ENCODE results near the gene VWA5B1.

Gene VWA5B1

DNA sequence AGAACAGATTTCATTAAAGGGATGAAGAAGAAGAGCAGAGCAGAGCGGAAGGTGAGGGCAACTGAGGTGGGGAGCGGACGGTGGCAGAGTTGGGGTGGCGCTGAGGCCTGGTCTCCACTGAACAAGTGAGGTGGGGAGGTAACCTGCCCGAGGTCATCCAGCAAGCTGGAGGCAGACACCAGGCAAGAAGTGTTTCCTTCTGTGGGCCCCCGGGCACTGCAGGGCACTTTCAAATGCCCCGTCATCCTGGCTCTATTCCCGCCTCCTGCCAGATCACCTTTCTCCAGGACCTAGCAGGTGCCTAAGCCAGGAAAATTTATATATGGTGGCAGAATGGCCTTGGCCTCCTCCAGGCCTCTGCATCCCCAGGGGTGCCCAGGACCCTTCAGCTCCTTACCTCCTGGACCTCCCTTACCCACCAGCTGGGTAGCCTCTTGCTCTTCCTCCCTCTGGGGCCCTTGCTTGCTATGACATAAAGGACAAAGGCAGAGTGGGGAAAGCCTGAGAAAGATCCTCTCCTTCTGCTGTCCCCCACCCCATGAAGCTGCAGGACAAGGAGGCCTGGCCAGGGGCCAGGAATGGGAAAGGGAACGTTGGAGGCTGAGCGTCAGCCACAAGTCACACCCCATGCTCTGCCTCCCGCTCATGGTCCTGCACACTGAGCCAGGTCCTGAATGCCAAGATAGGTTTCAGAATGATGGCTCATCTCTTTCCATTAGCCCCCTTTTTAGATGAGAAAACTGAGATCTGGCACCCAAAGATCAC is 29.0 kb downstream of the VWA5B1 start:
- Histone ChIP-seq H3K27me3 (peaks cover 0 to 62% of the 10 kb centered on the region in 2 donors), H3K36me3 (no peaks in the 10 kb centered on the region), H3K9me3 (no peaks in the 10 kb centered on the region), H3K27ac (no peak overlapping the region), H3K4me3 (no peak overlapping the region), H3K4me1 (peaks cover 0 to 6% (median 0%) of the 10 kb centered on the region in 4 donors)
- intact Hi-C loops (cut with DNase I; ENCODE audit: low total_unique reads): no loop called here
- DNase-seq: no peak
- TF ChIP-seq, protein P1, sequence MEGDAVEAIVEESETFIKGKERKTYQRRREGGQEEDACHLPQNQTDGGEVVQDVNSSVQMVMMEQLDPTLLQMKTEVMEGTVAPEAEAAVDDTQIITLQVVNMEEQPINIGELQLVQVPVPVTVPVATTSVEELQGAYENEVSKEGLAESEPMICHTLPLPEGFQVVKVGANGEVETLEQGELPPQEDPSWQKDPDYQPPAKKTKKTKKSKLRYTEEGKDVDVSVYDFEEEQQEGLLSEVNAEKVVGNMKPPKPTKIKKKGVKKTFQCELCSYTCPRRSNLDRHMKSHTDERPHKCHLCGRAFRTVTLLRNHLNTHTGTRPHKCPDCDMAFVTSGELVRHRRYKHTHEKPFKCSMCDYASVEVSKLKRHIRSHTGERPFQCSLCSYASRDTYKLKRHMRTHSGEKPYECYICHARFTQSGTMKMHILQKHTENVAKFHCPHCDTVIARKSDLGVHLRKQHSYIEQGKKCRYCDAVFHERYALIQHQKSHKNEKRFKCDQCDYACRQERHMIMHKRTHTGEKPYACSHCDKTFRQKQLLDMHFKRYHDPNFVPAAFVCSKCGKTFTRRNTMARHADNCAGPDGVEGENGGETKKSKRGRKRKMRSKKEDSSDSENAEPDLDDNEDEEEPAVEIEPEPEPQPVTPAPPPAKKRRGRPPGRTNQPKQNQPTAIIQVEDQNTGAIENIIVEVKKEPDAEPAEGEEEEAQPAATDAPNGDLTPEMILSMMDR (IDR thresholded peaks at IDR 0.05): no peak

DNA sequence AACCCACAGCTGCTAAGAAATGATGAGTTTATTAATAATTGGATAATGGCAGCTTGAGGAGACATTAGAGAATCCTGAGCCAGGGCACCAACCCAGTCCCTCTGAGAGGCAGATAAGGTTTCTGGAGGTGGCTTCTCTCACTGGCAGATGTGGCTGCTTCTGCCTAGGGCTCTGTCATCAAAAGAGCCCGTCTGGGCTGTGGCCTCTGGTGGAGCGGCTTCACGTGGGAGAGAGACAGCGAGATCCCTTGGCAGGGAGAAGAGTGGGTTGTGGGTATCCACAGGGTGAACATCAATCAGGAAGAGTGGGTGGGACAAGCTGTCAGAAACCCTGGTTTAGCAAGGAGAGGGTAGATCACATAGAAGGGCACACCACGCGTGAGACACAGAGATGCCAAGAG is 30.0 kb downstream of the VWA5B1 start:
- no peaks in the 10 kb centered on the region for H3K9me3 ChIP-seq
- DNase-seq: no peak
- H3K27ac ChIP-seq: no peak overlapping the region
- TF ChIP-seq, protein P1 (IDR thresholded peaks at IDR 0.05): no peak
- intact Hi-C loops (cut with DNase I; ENCODE audit: low total_unique reads): no loop called here
- no peak overlapping the region for H3K4me3 ChIP-seq
- no peaks in the 10 kb centered on the region for H3K36me3 ChIP-seq
- H3K4me1 ChIP-seq: peaks cover 0 to 16% (median 0%) of the 10 kb centered on the region in 4 donors
- H3K27me3 ChIP-seq: peaks cover 0 to 55% of the 10 kb centered on the region in 2 donors

DNA sequence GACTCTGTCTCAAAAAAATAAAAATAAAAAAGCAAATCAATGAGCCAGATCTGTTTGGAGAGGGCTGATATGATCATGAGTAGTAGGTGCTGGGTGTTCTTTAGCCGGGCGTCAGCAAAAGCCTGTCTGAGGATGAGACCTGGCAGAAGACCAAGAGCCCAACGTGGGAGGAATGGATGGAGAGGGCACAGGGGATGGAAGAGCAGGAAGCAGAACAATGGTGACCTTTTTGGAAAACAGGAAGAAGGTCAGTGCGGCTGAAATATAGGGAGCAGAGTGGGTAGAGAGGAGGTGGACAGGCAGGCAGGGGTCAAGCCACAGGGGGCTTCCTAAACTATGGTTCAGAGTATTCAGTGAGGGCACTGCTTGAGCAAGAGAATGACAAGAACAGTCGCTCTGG is 30.9 kb downstream of the VWA5B1 start:
- Histone ChIP-seq H3K27ac (no peak overlapping the region), H3K9me3 (no peaks in the 10 kb centered on the region), H3K27me3 (peaks cover 0 to 49% of the 10 kb centered on the region in 2 donors), H3K4me1 (peaks cover 0 to 16% (median 0%) of the 10 kb centered on the region in 4 donors), H3K4me3 (no peak overlapping the region), H3K36me3 (no peaks in the 10 kb centered on the region)
- TF ChIP-seq, protein P1 (IDR thresholded peaks at IDR 0.05): no peak
- DNase-seq: no peak
- intact Hi-C loops (cut with DNase I; ENCODE audit: low total_unique reads): no loop called here

DNA sequence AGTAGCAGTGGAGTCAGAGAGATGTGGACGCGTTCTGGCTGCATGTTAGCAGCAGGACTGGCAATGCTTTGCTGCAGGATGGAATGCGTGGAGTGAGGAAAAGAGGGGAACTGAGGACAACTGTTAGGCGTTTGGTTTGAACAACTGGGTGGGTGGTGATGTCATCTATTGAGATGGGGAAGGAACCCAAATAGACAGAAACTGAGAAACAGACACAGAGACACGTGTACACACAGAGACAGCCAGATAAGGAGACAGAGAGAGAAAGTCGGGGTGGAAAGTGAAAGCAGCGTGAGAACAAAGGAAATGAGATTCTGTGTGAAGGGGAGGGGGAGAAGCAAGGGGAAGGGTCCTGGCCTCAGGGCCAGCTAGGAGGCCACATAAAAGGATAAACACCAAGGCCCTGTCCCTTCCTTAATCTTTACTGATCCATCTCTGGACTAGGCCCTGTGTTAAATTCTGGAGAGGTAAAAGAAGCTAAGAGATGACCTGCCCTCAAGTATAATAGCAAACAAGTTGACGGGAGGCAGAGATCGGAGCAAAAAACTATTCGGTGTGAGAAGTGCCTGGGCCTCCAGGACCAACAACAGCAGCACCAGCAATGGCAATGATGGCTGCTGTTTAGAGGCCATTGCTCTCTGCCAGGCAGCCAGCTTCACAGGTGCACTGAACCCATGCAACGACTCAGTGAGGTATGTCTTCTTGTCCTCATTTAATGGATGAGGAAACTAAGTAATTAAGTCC is 31.6 kb downstream of the VWA5B1 start:
- intact Hi-C loops (cut with DNase I; ENCODE audit: low total_unique reads): no loop called here
- Histone ChIP-seq H3K9me3 (no peaks in the 10 kb centered on the region), H3K27ac (no peak overlapping the region), H3K36me3 (no peaks in the 10 kb centered on the region), H3K27me3 (peaks cover 0 to 53% of the 10 kb centered on the region in 2 donors), H3K4me3 (no peak overlapping the region), H3K4me1 (peaks cover 0 to 16% (median 0%) of the 10 kb centered on the region in 4 donors)
- no peak for DNase-seq
- TF ChIP-seq, protein P1 (IDR thresholded peaks at IDR 0.05): no peak

DNA sequence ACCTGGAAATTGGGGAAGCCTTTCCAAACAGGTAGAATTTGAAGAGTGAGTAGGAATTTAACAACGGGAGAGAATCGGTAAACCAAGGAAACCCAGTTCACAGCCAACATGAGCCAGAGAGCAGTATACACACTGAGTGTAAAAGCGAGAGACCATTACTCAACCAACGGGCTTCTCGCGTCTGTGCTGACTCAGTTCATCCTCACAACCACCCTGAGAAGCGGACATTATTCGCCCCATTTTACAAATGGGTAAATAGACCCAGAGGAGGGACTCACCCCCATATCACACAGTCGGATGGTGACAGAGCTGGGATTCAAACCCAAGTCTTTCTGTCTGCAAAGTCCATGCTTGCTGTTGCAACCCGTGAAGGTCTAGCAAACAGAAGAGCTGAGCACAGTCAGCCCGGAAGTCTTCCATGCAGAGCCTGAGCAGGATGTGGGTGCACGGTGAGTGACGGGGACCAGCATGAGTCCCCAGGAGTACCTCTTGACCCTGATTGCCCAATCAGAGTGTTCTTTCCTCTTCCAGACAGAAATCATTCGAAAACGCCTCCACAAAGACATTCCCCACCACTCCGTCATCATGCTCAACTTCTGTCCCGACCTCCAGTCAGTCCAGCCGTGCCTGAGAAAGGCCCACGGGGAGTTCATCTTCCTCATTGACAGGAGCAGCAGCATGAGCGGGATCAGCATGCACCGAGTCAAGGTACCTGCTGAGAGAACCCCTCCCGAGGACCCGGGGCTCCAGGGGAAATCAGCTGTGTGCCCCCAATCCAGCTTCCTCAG is 32.3 kb downstream of the VWA5B1 start:
- TF ChIP-seq, protein P1 (IDR thresholded peaks at IDR 0.05): no peak
- no peak overlapping the region for H3K4me3 ChIP-seq
- H3K4me1 ChIP-seq: peaks cover 0 to 16% (median 0%) of the 10 kb centered on the region in 4 donors
- peaks cover 0 to 60% of the 10 kb centered on the region in 2 donors for H3K27me3 ChIP-seq
- no peaks in the 10 kb centered on the region for H3K9me3 ChIP-seq
- DNase-seq: no peak
- intact Hi-C loops (cut with DNase I; ENCODE audit: low total_unique reads): no loop called here
- no peak overlapping the region for H3K27ac ChIP-seq
- no peaks in the 10 kb centered on the region for H3K36me3 ChIP-seq
